ENCODE results near the gene SEMA5B. TPM values are rescaled to one million over a fixed set of nuclear protein-coding genes. Genes with fewer than 3 reads are reported as not detected.

Gene SEMA5B
- total RNA-seq, 1 experiment from 2014 or later, result 9.4 TPM

GRCh38 chr3:122920986-122921385 lies 106.6 kb downstream of the SEMA5B start:
- no peak overlapping the region for H3K4ac ChIP-seq (ENCODE audit: low read depth, low read length)
- H4K5ac ChIP-seq (ENCODE audit: insufficient read length, low read depth, low read length), result no peak overlapping the region
- no peaks in the 10 kb centered on the region for H3K79me1 ChIP-seq (ENCODE audit: insufficient read depth, low read depth, low read length, poor library complexity, severe bottlenecking)
- no peak overlapping the region for H2BK5ac ChIP-seq (ENCODE audit: insufficient read length, low read length)
- peaks cover 4% of the 10 kb centered on the region for H3K23me2 ChIP-seq (ENCODE audit: insufficient read length, low read depth, low read length, poor library complexity, severe bottlenecking)
- no peaks in the 10 kb centered on the region for H4K20me1 ChIP-seq (ENCODE audit: control insufficient read depth, insufficient read depth, insufficient read length)
- no peak overlapping the region for H4K91ac ChIP-seq (ENCODE audit: insufficient read length, low read depth, low read length)
- H3K9ac ChIP-seq (ENCODE audit: extremely low read depth, insufficient read length, low read length), result no peak overlapping the region
- DNase-seq, result no peak
- H3K27me3 ChIP-seq (ENCODE audit: insufficient read depth, low read length), result peaks cover 8% of the 10 kb centered on the region; the same call in 1 of the 2 replicates
- no peak overlapping the region for H3K23ac ChIP-seq (ENCODE audit: insufficient read length, low read depth, low read length)
- no peak overlapping the region; a peak in 1 of 5 replicates for H3K4me3 Mint-ChIP-seq
- no peak overlapping the region for H3K27ac ChIP-seq (ENCODE audit: insufficient read length, low read depth, low read length)
- H3K14ac ChIP-seq (ENCODE audit: insufficient read depth, low read length), result no peak overlapping the region; the same call in 1 of the 2 replicates
- no peak overlapping the region for H2AK5ac ChIP-seq (ENCODE audit: insufficient read length, low read length)
- H3K79me2 ChIP-seq (ENCODE audit: insufficient read depth, low read length), result no peaks in the 10 kb centered on the region
- no peak overlapping the region for H3K27ac Mint-ChIP-seq
- TF ChIP-seq CTCF (conservative IDR thresholded peaks at IDR 0.05), result no peak
- H3T11ph ChIP-seq (ENCODE audit: low read length), result no peak overlapping the region
- H2BK120ac ChIP-seq (ENCODE audit: low read depth, low read length, poor library complexity, severe bottlenecking), result no peak overlapping the region
- no peak overlapping the region for H2BK15ac ChIP-seq (ENCODE audit: low read depth, low read length)
- no peaks in the 10 kb centered on the region for H3K9me3 Mint-ChIP-seq
- H3K4me1 Mint-ChIP-seq, result peaks cover 2% of the 10 kb centered on the region in 2 experiments; a peak in 2 of 4 replicates
- no peak overlapping the region for H2BK20ac ChIP-seq (ENCODE audit: low read depth, low read length, poor library complexity, severe bottlenecking)
- H3K56ac ChIP-seq (ENCODE audit: insufficient read length, low read depth, low read length), result no peak overlapping the region
- H2BK12ac ChIP-seq (ENCODE audit: insufficient read length, low read depth, low read length), result no peak overlapping the region
- H4K8ac ChIP-seq (replicated peaks; ENCODE audit: insufficient read length, low read depth, low read length), result no peak overlapping the region
- H3K18ac ChIP-seq (ENCODE audit: insufficient read length, low read depth, low read length), result no peak overlapping the region
- H3K4me1 ChIP-seq (ENCODE audit: insufficient read depth, low read length), result no peaks in the 10 kb centered on the region
- no peaks in the 10 kb centered on the region for H3K9me3 ChIP-seq (ENCODE audit: control insufficient read depth, low read depth, low read length)
- peaks cover 23% of the 10 kb centered on the region for H3K27me3 Mint-ChIP-seq (ENCODE audit: low read depth)
- H3K36me3 Mint-ChIP-seq (ENCODE audit: insufficient read depth in 1 of 3, low read depth in 3 of 3), result no peaks in the 10 kb centered on the region
- no peak overlapping the region for H3K4me2 ChIP-seq (ENCODE audit: insufficient read depth, insufficient read length, low read length)
- H2AFZ ChIP-seq (ENCODE audit: low read length), result no peak overlapping the region
- WGBS (ENCODE audit: extremely low coverage, insufficient read length, low lambda C conversion rate), result no CpG with 5 or more reads among the region's 6 CpGs

Measured in H9 (cell line).